Sigmoid colon (tissue), 4 donors: ENCODE measurements around the gene LARGE1.

ENCODE experiments used
- POLR2A ChIP-seq, 2 donors: fragments of 450-650 bp; IDR thresholded peaks; one replicate each; pipeline ENCODE4 v1.6.1; 2016; ENCODE audit warnings: antibody characterized with exemption in 2 of 2, mild to moderate bottlenecking in 2 of 2, moderate library complexity in 2 of 2
- POLR2AphosphoS5 ChIP-seq, 4 donors: sonication (generic); formaldehyde crosslinking; IDR thresholded peaks; one replicate each; pipeline ENCODE4 v1.6.1; 2017; ENCODE audit warnings: antibody characterized with exemption in 4 of 4
- TF ChIP-seq, protein P1 (sequence below), 4 experiments: fragments of 450-650 bp in 3 of 4; fragments of 200-600 bp in 1 of 4; IDR thresholded peaks; one replicate each; pipeline ENCODE4 v1.5.1; 2016 to 2019; ENCODE audit warnings: antibody characterized with exemption in 4 of 4, mild to moderate bottlenecking in 3 of 4, moderate library complexity in 2 of 4

- TF ChIP-seq, protein P1, sequence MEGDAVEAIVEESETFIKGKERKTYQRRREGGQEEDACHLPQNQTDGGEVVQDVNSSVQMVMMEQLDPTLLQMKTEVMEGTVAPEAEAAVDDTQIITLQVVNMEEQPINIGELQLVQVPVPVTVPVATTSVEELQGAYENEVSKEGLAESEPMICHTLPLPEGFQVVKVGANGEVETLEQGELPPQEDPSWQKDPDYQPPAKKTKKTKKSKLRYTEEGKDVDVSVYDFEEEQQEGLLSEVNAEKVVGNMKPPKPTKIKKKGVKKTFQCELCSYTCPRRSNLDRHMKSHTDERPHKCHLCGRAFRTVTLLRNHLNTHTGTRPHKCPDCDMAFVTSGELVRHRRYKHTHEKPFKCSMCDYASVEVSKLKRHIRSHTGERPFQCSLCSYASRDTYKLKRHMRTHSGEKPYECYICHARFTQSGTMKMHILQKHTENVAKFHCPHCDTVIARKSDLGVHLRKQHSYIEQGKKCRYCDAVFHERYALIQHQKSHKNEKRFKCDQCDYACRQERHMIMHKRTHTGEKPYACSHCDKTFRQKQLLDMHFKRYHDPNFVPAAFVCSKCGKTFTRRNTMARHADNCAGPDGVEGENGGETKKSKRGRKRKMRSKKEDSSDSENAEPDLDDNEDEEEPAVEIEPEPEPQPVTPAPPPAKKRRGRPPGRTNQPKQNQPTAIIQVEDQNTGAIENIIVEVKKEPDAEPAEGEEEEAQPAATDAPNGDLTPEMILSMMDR (IDR thresholded peaks at IDR 0.05): no peak
- TF ChIP-seq POLR2A (IDR thresholded peaks at IDR 0.05): no peak
- TF ChIP-seq POLR2AphosphoS5 (IDR thresholded peaks at IDR 0.05): no peak
Measured at GRCh38 chr22:33332538-33332937, 587.7 kb downstream of the LARGE1 start.
